Body of pancreas (tissue), 4 donors: ENCODE measurements around the gene ACSL3. TPM values are rescaled to one million over a fixed set of nuclear protein-coding genes. Genes with fewer than 3 reads are reported as not detected.
"Not testable (repeated sequence)": the region's sequence is repeated elsewhere in the genome, so short reads cannot be mapped to it uniquely, and the experiment has no call there.

Experiments
- ATAC-seq: fragments of 150-250 bp; one replicate; pipeline ENCODE4 v1.9.1; 2016
- DNase-seq, 4 donors: peaks; one replicate each; pipeline ENCODE4 v3.0.0-alpha.2; 2019
- H3K27ac ChIP-seq, 4 donors: fragments of 200-600 bp; sonication (generic); 1 replicate in 3 of 4; 2 replicates in 1 of 4; pipeline versions ENCODE4 v1.5.1 to v1.6.1; 2016 to 2019; ENCODE audit warnings: mild to moderate bottlenecking in 1 of 4, mixed read lengths in 1 of 4, moderate library complexity in 1 of 4
- H3K27me3 ChIP-seq, 2 donors: fragments of 200-600 bp; sonication (generic); one replicate each; pipeline ENCODE4 v1.6.0; 2016; ENCODE audit warnings: mild to moderate bottlenecking in 1 of 2
- H3K36me3 ChIP-seq, 2 donors: fragments of 200-600 bp; sonication (generic); replicated peaks in 1 of 2; 2 replicates each; pipeline ENCODE4 v1.5.1; 2016; ENCODE audit warnings: low read depth in 2 of 2; ENCODE audit not compliant: insufficient read depth in 1 of 2
- H3K4me1 ChIP-seq: fragments of 200-600 bp; sonication (generic); one replicate; pipeline ENCODE4 v1.6.0; 2016
- H3K4me3 ChIP-seq, 2 donors: fragments of 200-600 bp; sonication (generic); 1 replicate in 1 of 2; 2 replicates in 1 of 2; pipeline ENCODE4 v1.5.1; 2016 to 2019
- H3K9me3 ChIP-seq, 3 donors: fragments of 200-600 bp; sonication (generic); 1 replicate in 2 of 3; 2 replicates in 1 of 3; pipeline ENCODE4 v1.5.1; 2016
- POLR2A ChIP-seq, 3 donors: fragments of 450-650 bp; IDR thresholded peaks; one replicate each; pipeline ENCODE4 v1.6.1; 2016; ENCODE audit warnings: antibody characterized with exemption in 3 of 3, mild to moderate bottlenecking in 2 of 3
- whole genome bisulfite sequencing, 2 donors: methylation state at CpG; one replicate each; pipeline ENCODE4 v1.1.5; 2017; 5-methylcytosine and 5-hydroxymethylcytosine counted together
- intact Hi-C: fragments of 100-400 bp; cut with DNase I; formaldehyde crosslinking; loops from one replicate; pipeline ENCODE4 v1.15.1; 2023
- total RNA-seq, 2 donors: library from RNA; depleted of rRNA; stranded (reverse); fragments of >200 nt; gene quantifications; one replicate each; pipeline ENCODE4 v1.1.0, GENCODE V29; 2016
- TF ChIP-seq, protein P1 (sequence below), 7 experiments: fragments of 450-650 bp in 4 of 7; fragments of 200-600 bp in 3 of 7; sonication (generic) in 3 of 7; IDR thresholded peaks; one replicate each; pipeline ENCODE4 v1.5.1; 2016 to 2019; ENCODE audit warnings: antibody characterized with exemption in 7 of 7

Gene ACSL3
- total RNA-seq, 2 donors from 2014 or later = 24.6 to 60.0 TPM

DNA sequence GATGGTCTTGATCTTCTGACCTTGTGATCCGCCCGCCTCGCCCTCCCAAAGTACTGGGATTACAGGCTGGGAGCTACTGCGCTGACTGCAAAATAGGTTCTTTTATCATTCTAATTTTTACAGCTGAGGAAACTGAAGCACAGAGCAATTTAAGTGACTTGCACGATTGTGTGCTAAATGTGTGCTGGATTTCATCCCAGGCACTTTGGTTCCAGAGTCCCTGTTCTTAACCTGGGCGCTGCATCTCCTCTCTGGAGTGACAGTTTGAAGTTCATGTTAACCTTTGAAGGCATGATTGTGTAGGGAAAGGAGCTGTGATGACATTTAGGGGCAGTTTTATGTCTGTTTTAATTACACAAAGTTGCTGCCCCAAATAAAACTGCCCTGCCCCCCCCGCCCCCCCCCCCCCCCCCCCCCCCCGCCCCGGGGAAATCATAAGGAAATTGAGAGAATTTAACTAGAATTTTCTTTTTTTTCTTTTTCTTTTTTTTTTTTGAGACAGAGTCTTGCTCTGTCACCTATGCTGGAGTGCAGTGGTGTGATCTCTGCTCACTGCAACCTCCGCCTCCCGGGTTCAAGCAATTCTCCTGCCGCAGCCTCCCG, 5.6 kb downstream of the ACSL3 start:
- no peaks in the 10 kb centered on the region for H3K27me3 ChIP-seq
- no peak for DNase-seq
- H3K9me3 ChIP-seq = no peaks in the 10 kb centered on the region
- no peaks in the 10 kb centered on the region for H3K36me3 ChIP-seq
- H3K4me1 ChIP-seq = peaks cover 51% of the 10 kb centered on the region
- H3K4me3 ChIP-seq = no peak overlapping the region
- no peak overlapping the region for H3K27ac ChIP-seq
- TF ChIP-seq POLR2A (IDR thresholded peaks at IDR 0.05) = no peak
- TF ChIP-seq, protein P1, sequence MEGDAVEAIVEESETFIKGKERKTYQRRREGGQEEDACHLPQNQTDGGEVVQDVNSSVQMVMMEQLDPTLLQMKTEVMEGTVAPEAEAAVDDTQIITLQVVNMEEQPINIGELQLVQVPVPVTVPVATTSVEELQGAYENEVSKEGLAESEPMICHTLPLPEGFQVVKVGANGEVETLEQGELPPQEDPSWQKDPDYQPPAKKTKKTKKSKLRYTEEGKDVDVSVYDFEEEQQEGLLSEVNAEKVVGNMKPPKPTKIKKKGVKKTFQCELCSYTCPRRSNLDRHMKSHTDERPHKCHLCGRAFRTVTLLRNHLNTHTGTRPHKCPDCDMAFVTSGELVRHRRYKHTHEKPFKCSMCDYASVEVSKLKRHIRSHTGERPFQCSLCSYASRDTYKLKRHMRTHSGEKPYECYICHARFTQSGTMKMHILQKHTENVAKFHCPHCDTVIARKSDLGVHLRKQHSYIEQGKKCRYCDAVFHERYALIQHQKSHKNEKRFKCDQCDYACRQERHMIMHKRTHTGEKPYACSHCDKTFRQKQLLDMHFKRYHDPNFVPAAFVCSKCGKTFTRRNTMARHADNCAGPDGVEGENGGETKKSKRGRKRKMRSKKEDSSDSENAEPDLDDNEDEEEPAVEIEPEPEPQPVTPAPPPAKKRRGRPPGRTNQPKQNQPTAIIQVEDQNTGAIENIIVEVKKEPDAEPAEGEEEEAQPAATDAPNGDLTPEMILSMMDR (IDR thresholded peaks at IDR 0.05) = no peak
- ATAC-seq = no peak
- WGBS, 2 donors = 84 to 89% methylated on average over 12 of the region's 13 CpGs
- intact Hi-C loops = no loop called here

DNA sequence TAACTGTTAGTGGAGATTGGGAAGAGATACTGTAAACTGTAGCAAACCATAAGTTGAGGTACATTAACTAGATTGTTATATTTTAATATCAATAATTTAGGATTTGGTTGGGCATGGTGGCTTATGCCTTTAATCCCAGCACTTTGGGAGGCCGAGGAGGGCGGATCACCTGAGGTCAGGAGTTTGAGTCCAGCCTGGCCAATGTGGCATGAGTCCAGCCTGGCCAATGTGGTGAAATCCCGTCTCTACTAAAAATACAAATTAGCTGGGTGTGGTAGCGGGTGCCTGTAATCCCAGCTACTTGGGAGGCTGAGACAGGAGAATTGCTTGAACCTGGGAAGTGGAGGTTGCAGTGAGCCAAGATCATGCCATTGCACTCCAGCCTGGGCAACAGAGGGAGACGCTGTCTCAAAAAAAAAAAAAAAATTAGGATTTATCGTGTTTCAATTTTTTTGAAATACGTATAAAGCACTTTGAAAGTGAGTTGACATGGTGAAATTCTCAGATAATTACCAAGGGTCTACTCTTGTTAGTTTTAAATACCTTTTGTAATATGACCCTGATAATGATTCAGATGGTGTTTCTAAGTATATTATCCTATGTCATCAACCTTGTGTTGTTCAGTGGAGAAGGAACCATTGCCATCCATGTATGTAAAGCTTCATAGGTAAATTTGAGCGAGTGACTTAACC, 7.9 kb downstream of the ACSL3 start:
- peaks cover 32% of the 10 kb centered on the region for H3K4me1 ChIP-seq

DNA sequence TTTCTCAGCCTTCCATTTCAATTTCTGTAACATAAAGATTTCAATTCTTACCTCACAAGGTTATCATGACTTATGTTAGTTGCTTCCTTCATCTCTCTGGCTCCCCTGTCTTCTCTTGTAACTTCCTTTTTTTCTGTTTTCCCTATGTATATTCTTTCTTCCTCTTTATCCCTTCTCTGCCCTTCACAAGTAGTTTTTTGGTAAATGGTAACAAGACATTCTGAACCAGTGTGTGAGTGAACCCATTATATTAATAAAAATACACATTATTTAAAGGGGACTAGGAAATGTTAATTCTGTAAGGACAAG, 8.4 kb downstream of the ACSL3 start:
- H3K9me3 ChIP-seq = no peaks in the 10 kb centered on the region
- no peak for DNase-seq
- no peak for ATAC-seq
- TF ChIP-seq, protein P1 (IDR thresholded peaks at IDR 0.05) = no peak
- TF ChIP-seq POLR2A (IDR thresholded peaks at IDR 0.05) = no peak
- H3K4me1 ChIP-seq = peaks cover 27% of the 10 kb centered on the region
- no peaks in the 10 kb centered on the region for H3K27me3 ChIP-seq
- intact Hi-C loops = no loop called here
- H3K27ac ChIP-seq = no peak overlapping the region
- H3K36me3 ChIP-seq = no peaks in the 10 kb centered on the region
- H3K4me3 ChIP-seq = no peak overlapping the region

More for the DNA sequence above, 7.9 kb downstream of the ACSL3 start:
- H3K9me3 ChIP-seq, H3K27me3 ChIP-seq, DNase-seq, H3K4me3 ChIP-seq, H3K27ac ChIP-seq, H3K36me3 ChIP-seq, ATAC-seq, intact Hi-C loops: not testable (repeated sequence)
- WGBS, 2 donors = 90 to 93% methylated on average over 8 of the region's 8 CpGs

DNA sequence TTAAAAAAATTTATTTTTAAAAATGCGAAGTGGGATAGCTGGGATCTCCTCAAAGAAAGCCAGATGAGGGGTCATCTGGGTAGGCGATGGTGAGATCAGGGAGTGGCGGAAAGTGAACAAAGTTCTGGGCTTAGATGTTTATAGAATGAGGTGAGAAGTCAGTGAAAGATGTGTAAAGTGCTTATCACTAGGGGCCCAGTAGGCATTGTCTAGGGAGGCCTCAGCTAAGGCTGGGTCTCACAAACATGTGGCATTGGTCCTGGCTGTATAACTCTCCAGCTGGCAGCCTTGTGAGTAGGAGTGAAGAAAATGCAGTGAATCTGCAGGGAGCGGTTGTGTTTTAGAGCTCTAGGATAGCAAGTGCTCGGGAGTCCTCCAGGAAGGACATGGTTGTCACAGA, 10.5 kb downstream of the ACSL3 start:
- whole genome bisulfite sequencing, 2 donors = 95 to 96% methylated on average over 5 of the region's 5 CpGs
- Histone ChIP-seq H3K27me3 (no peaks in the 10 kb centered on the region), H3K4me1 (peaks cover 18% of the 10 kb centered on the region), H3K36me3 (no peaks in the 10 kb centered on the region), H3K4me3 (no peak overlapping the region), H3K9me3 (no peaks in the 10 kb centered on the region), H3K27ac (no peak overlapping the region)
- ATAC-seq = no peak
- TF ChIP-seq, protein P1 (IDR thresholded peaks at IDR 0.05) = no peak
- TF ChIP-seq POLR2A (IDR thresholded peaks at IDR 0.05) = no peak
- DNase-seq = no peak
- intact Hi-C loops = no loop called here

DNA sequence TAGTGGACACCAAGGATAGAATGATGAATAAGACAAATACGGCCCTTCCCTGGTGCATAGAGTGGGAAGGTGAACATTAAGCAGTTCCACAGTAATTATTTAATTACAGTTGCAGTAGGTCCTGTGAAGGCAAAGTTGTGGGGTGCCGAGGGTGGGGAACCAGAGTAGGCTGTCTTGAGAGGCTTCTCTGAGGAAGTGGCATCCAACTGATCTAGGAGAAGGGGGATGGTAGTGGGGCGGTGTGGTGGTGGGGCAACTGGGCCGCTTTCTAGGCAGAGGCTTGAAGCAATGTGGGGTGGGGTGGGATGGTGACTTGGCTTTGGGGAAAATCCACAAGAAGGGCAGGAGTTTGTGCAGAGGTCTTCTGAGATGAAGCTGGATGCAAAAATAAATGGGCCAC, 11.7 kb downstream of the ACSL3 start:
- no peak for DNase-seq
- WGBS, 2 donors = 86 to 95% methylated on average over 4 of the region's 4 CpGs
- Histone ChIP-seq H3K9me3 (no peaks in the 10 kb centered on the region), H3K4me3 (no peak overlapping the region), H3K27ac (no peak overlapping the region), H3K4me1 (peaks cover 17% of the 10 kb centered on the region), H3K27me3 (no peaks in the 10 kb centered on the region), H3K36me3 (no peaks in the 10 kb centered on the region)
- intact Hi-C loops = no loop called here
- TF ChIP-seq, protein P1 (IDR thresholded peaks at IDR 0.05) = no peak
- no peak for TF ChIP-seq POLR2A (IDR thresholded peaks at IDR 0.05)
- ATAC-seq = no peak
